Liver (tissue), 3 donors: ENCODE results near the gene BBS4.

Source experiments
- EGR1 ChIP-seq, 2 donors: IDR thresholded peaks; 2 replicates each; pipeline ENCODE4 v1.6.1; 2016 to 2018; ENCODE audit warnings: antibody characterized with exemption in 2 of 2, low read depth in 2 of 2
- GABPA ChIP-seq, 2 donors: IDR thresholded peaks in 1 of 2; conservative IDR thresholded peaks in 1 of 2; 2 replicates each; pipeline ENCODE4 v1.6.1; 2016; ENCODE audit warnings: antibody characterized with exemption in 2 of 2, mild to moderate bottlenecking in 1 of 2, moderate library complexity in 1 of 2
- REST ChIP-seq: IDR thresholded peaks from 2 replicates; pipeline ENCODE4 v1.6.1; 2016; ENCODE audit warnings: antibody characterized with exemption, mild to moderate bottlenecking
- TAF1 ChIP-seq: conservative IDR thresholded peaks from 2 replicates; pipeline ENCODE4 v1.6.1; 2016; ENCODE audit warnings: antibody characterized with exemption, mild to moderate bottlenecking
- TF ChIP-seq, protein P1 (sequence below): fragments of 150-350 bp; IDR thresholded peaks from 2 replicates; pipeline ENCODE4 v1.5.1; 2017; ENCODE audit warnings: improper control_type of control experiment, low read depth, low read length; ENCODE audit not compliant: missing input control
- donor health status: healthy.
- donor health status: healthy.

- TF ChIP-seq REST (no peak), GABPA (IDR thresholded peaks at IDR 0.05 in 1 of 2, conservative IDR thresholded peaks at IDR 0.05 in 1 of 2) (no peak), EGR1 (IDR thresholded peaks at IDR 0.05; ENCODE audit: low read depth in 2 of 2) (no peak), TAF1 (no peak)
- TF ChIP-seq, protein P1, sequence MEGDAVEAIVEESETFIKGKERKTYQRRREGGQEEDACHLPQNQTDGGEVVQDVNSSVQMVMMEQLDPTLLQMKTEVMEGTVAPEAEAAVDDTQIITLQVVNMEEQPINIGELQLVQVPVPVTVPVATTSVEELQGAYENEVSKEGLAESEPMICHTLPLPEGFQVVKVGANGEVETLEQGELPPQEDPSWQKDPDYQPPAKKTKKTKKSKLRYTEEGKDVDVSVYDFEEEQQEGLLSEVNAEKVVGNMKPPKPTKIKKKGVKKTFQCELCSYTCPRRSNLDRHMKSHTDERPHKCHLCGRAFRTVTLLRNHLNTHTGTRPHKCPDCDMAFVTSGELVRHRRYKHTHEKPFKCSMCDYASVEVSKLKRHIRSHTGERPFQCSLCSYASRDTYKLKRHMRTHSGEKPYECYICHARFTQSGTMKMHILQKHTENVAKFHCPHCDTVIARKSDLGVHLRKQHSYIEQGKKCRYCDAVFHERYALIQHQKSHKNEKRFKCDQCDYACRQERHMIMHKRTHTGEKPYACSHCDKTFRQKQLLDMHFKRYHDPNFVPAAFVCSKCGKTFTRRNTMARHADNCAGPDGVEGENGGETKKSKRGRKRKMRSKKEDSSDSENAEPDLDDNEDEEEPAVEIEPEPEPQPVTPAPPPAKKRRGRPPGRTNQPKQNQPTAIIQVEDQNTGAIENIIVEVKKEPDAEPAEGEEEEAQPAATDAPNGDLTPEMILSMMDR, result no peak
Observed at GRCh38 chr15:72758182-72758581, 72.2 kb downstream of the BBS4 start.
